K562 (cell line): Measurements from ENCODE around the gene BSCL2. TPM values are rescaled to one million over a fixed set of nuclear protein-coding genes. Genes with fewer than 3 reads are reported as not detected.

ENCODE experiments used
- BCOR ChIP-seq: fragments of 450-650 bp; IDR thresholded peaks from 2 replicates; pipeline ENCODE4 v1.6.1; 2016
- CHD2 ChIP-seq: IDR thresholded peaks from 2 replicates; pipeline ENCODE4 v1.6.1; 2011; ENCODE audit warnings: low read depth, low read length
- DNMT1 ChIP-seq: fragments of 450-650 bp; IDR thresholded peaks from 2 replicates; pipeline ENCODE4 v1.6.1; 2016; ENCODE audit warnings: antibody characterized with exemption, mild to moderate bottlenecking
- EP400 ChIP-seq: fragments of 450-650 bp; IDR thresholded peaks from 2 replicates; pipeline ENCODE4 v1.6.1; 2017; ENCODE audit warnings: antibody characterized with exemption, mild to moderate bottlenecking, moderate library complexity
- FOS ChIP-seq: IDR thresholded peaks from 3 replicates; pipeline ENCODE4 v1.6.1; 2011; ENCODE audit not compliant: insufficient read length; ENCODE audit errors: extremely low read depth
- FOXA3 ChIP-seq, 2 experiments: fragments of 450-650 bp in 1 of 2; sonication (generic) in 1 of 2; formaldehyde crosslinking; IDR thresholded peaks in 1 of 2; conservative IDR thresholded peaks in 1 of 2; 2 replicates each; pipeline versions ENCODE4 v1.4.0 to v1.8.0; 2020 to 2022; ENCODE audit warnings: mild to moderate bottlenecking in 2 of 2, missing genetic modification reagents in 1 of 2
- GATA2 ChIP-seq: sonication (generic); formaldehyde crosslinking; IDR thresholded peaks from 2 replicates; pipeline ENCODE4 v1.4.0; 2020; ENCODE audit warnings: mild to moderate bottlenecking, missing genetic modification reagents
- KLF1 ChIP-seq: fragments of 450-650 bp; IDR thresholded peaks from 2 replicates; pipeline ENCODE4 v1.6.1; 2016; ENCODE audit warnings: missing genetic modification characterization, missing compliant biosample characterization
- MAFF ChIP-seq: IDR thresholded peaks from 2 replicates; pipeline ENCODE4 v1.6.1; 2012; ENCODE audit warnings: low read length, improper control_type of control experiment
- MEF2A ChIP-seq: IDR thresholded peaks from 2 replicates; pipeline ENCODE4 v1.6.1; 2011; ENCODE audit warnings: low read depth, mild to moderate bottlenecking, low read length, moderate library complexity; ENCODE audit not compliant: control insufficient read depth
- NFE2L1 ChIP-seq: fragments of 450-650 bp; IDR thresholded peaks from 2 replicates; pipeline ENCODE4 v1.6.1; 2016; ENCODE audit warnings: missing genetic modification characterization, low read depth, mild to moderate bottlenecking, missing compliant biosample characterization, moderate library complexity, borderline replicate concordance
- RB1 ChIP-seq: fragments of 450-650 bp; IDR thresholded peaks from 2 replicates; pipeline ENCODE4 v1.6.1; 2017; ENCODE audit warnings: low read depth, mild to moderate bottlenecking
- RBM14 ChIP-seq: fragments of 200-400 bp; formaldehyde crosslinking; IDR thresholded peaks from 2 replicates; pipeline ENCODE4 v1.6.1; 2018; ENCODE audit warnings: low read depth, mild to moderate bottlenecking, low read length, moderate library complexity, borderline replicate concordance; ENCODE audit not compliant: insufficient read depth
- SETDB1 ChIP-seq: IDR thresholded peaks from one replicate; pipeline ENCODE4 v1.6.1; 2012; ENCODE audit warnings: low read length, control low read depth, inconsistent platforms
- SIN3A ChIP-seq, 2 experiments: fragments of 150-350 bp in 1 of 2; IDR thresholded peaks; 2 replicates each; pipeline ENCODE4 v1.6.1; 2011 to 2016; ENCODE audit warnings: borderline replicate concordance in 2 of 2, low read depth in 2 of 2, low read length in 2 of 2, mild to moderate bottlenecking in 2 of 2, moderate library complexity in 2 of 2; ENCODE audit not compliant: control insufficient read depth in 1 of 2
- ZFX ChIP-seq: sonication (generic); formaldehyde crosslinking; IDR thresholded peaks from 2 replicates; pipeline ENCODE4 v1.8.0; 2022; ENCODE audit warnings: mild to moderate bottlenecking, missing genetic modification reagents, moderate library complexity
- ZKSCAN3 ChIP-seq: fragments of 250-450 bp; sonication (Bioruptor Pico); IDR thresholded peaks from 2 replicates; pipeline ENCODE4 v1.4.0; 2020
- ZNF41 ChIP-seq: fragments of 250-450 bp; sonication (Bioruptor Pico); conservative IDR thresholded peaks from 2 replicates; pipeline ENCODE4 v1.4.0; 2020; ENCODE audit warnings: mild to moderate bottlenecking
- ZNF717 ChIP-seq: fragments of 250-450 bp; sonication (Bioruptor Pico); IDR thresholded peaks from 2 replicates; pipeline ENCODE4 v1.5.0; 2021
- ZNF75A ChIP-seq: fragments of 450-650 bp; formaldehyde crosslinking; IDR thresholded peaks from 2 replicates; pipeline ENCODE4 v1.4.0; 2020; ENCODE audit warnings: mild to moderate bottlenecking
- polyA plus RNA-seq, 8 experiments: library from polyadenylated mRNA; depleted of rRNA in 4 of 8; stranded (reverse) in 5 of 8; unstranded in 3 of 8; fragments of >200 nt; fragmentation: Nextera tagmentation in 2 of 8; fragmentation: Illumina TruSeq in 1 of 8; extraction: Ambion mirVana in 2 of 8; extraction: Trizol in 1 of 8; gene quantifications; 2 replicates each; pipeline versions ENCODE4 v1.2.1 to v1.2.3, GENCODE V29; 2011 to 2014; ENCODE audit warnings: inconsistent platforms in 1 of 8, missing spikeins in 1 of 8
- total RNA-seq, 7 experiments: library from RNA; depleted of rRNA in 6 of 7; stranded (reverse); fragments of >200 nt in 6 of 7; fragmentation: Illumina TruSeq in 2 of 7; extraction: Trizol in 2 of 7; gene quantifications; 2 replicates each; pipeline versions ENCODE4 v1.2.1 to v1.2.3, GENCODE V29; 2011 to 2021; ENCODE audit warnings: low replicate concordance in 1 of 7
- TF ChIP-seq, protein P1 (sequence below): sonication (generic); formaldehyde crosslinking; IDR thresholded peaks from 2 replicates; pipeline ENCODE4 v1.8.1; 2022; ENCODE audit warnings: missing genetic modification reagents
- TF ChIP-seq, protein P2 (sequence below), 2 experiments: fragments of 450-650 bp; conservative IDR thresholded peaks; 2 replicates each; pipeline ENCODE4 v1.6.1; 2017; ENCODE audit warnings: mild to moderate bottlenecking in 2 of 2, moderate library complexity in 2 of 2
- TF ChIP-seq, protein P3 (sequence below): IDR thresholded peaks from 2 replicates; pipeline ENCODE4 v1.6.1; 2011; ENCODE audit not compliant: insufficient read length; ENCODE audit errors: extremely low read depth
- TF ChIP-seq, protein P4 (sequence below): sonication (generic); formaldehyde crosslinking; IDR thresholded peaks from 2 replicates; pipeline ENCODE4 v1.8.1; 2022; ENCODE audit warnings: missing genetic modification reagents

Gene BSCL2
- total and polyA plus RNA-seq, 9 of the 15 experiments (the other 6 are each of a cell fraction or from before 2014, with no cell fraction given), result 18.9 to 51.7 (median 35.2) TPM

DNA sequence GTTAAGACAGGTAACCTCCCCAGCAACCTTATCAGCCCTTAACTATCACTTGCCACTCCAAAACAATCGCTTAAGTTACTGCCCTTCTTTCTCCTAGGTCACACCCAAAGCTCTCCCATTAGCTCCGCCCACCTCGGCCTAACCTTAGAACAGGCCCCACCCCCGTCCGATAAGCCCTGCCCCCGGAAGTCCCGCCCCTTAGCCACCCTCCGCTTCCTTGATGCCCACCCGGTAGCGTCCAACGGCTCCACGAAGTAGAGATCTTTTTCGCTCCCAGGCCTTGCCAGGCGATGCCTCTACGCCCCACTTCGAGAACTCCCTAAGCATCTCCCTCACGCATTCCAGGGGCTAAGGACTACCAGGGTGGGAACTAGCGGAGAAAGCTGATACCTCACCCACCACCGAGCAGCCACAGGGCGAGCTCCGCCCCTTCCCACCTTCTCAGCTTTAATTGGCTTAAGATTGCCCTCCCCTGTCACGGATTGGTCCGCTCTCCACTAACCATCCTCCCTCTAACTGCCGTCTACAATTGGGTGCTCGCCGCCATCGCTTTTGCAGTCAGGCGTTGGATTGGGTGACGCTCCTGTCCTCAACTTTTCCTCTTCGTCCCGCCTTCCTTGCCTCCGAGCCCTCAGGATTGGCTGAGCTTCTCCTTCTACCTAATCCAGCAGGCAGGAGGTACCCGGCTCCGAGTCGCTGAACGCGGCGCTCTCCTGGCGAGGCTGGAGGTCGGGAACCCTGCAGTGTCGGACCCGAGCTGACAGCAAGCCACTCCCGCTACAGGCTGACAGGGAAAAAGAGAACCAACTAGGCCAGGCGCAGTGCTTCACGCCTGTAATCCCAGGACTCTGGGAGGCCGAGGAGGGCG lies 46.7 kb upstream of the BSCL2 start, which contains the start of gene ZBTB3 (continued):
- TF ChIP-seq, protein P1, sequence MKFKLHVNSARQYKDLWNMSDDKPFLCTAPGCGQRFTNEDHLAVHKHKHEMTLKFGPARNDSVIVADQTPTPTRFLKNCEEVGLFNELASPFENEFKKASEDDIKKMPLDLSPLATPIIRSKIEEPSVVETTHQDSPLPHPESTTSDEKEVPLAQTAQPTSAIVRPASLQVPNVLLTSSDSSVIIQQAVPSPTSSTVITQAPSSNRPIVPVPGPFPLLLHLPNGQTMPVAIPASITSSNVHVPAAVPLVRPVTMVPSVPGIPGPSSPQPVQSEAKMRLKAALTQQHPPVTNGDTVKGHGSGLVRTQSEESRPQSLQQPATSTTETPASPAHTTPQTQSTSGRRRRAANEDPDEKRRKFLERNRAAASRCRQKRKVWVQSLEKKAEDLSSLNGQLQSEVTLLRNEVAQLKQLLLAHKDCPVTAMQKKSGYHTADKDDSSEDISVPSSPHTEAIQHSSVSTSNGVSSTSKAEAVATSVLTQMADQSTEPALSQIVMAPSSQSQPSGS (CRISPR knock-in tag), result no peak
- TF ChIP-seq RB1 (no peak), CHD2 (peak; percentile 87), NFE2L1 (tag) (no peak), FOS (peak; percentile 99), SETDB1 (no peak), FOXA3 (CRISPR knock-in tag; conservative IDR thresholded peaks at IDR 0.05 in 1 of 2, IDR thresholded peaks at IDR 0.05 in 1 of 2) (peak in 1 of 2 experiments; percentile 39; a peak in 1 of 4 replicates), ZFX (peak; percentile 73), EP400 (peak; percentile 91), KLF1 (tag) (no peak), ZNF75A (CRISPR knock-in tag) (0 out of 2 replicates have a peak, but pooled peaks have one; percentile 28), ZNF41 (0 out of 2 replicates have a peak, but pooled peaks have one; percentile 53), DNMT1 (no peak), GATA2 (CRISPR knock-in tag) (no peak), RBM14 (no peak), BCOR (peak; percentile 50; the same call in 1 of the 2 replicates), SIN3A (IDR thresholded peaks at IDR 0.05; ENCODE audit: borderline replicate concordance in 2 of 2, control insufficient read depth in 1 of 2, low read depth in 2 of 2, low read length in 2 of 2) (no peak; a peak in 2 of 4 replicates), MEF2A (no peak), MAFF (no peak), ZKSCAN3 (CRISPR knock-in tag) (no peak), ZNF717 (CRISPR knock-in tag) (no peak)
- TF ChIP-seq, protein P2, sequence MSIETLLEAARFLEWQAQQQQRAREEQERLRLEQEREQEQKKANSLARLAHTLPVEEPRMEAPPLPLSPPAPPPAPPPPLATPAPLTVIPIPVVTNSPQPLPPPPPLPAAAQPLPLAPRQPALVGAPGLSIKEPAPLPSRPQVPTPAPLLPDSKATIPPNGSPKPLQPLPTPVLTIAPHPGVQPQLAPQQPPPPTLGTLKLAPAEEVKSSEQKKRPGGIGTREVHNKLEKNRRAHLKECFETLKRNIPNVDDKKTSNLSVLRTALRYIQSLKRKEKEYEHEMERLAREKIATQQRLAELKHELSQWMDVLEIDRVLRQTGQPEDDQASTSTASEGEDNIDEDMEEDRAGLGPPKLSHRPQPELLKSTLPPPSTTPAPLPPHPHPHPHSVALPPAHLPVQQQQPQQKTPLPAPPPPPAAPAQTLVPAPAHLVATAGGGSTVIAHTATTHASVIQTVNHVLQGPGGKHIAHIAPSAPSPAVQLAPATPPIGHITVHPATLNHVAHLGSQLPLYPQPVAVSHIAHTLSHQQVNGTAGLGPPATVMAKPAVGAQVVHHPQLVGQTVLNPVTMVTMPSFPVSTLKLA (conservative IDR thresholded peaks at IDR 0.05), result peak in 1 of 2 experiments; percentile 61; a peak in 1 of 4 replicates
- TF ChIP-seq, protein P3, sequence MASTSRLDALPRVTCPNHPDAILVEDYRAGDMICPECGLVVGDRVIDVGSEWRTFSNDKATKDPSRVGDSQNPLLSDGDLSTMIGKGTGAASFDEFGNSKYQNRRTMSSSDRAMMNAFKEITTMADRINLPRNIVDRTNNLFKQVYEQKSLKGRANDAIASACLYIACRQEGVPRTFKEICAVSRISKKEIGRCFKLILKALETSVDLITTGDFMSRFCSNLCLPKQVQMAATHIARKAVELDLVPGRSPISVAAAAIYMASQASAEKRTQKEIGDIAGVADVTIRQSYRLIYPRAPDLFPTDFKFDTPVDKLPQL, result no peak
- TF ChIP-seq, protein P4, sequence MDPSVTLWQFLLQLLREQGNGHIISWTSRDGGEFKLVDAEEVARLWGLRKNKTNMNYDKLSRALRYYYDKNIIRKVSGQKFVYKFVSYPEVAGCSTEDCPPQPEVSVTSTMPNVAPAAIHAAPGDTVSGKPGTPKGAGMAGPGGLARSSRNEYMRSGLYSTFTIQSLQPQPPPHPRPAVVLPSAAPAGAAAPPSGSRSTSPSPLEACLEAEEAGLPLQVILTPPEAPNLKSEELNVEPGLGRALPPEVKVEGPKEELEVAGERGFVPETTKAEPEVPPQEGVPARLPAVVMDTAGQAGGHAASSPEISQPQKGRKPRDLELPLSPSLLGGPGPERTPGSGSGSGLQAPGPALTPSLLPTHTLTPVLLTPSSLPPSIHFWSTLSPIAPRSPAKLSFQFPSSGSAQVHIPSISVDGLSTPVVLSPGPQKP (CRISPR knock-in tag), result no peak
